ENCODE results near the gene CHST9.

DNA sequence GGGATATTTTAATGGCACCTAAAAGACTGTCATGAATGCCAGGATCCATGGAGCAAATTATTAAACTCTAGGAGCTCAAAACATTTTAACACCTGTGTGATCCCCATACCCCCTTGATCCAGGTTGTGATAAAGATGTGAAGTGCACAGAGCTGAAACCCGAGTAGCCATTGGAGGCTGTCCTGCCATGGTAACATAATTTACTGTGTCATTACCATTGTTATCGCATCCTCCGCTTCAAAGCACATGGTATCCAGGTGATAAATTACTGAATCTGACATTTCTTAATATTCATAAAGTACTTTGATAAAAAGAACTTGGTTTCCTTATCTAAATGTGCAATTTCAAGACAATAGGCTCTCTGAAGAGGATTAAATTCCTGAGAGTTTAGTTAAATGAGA lies 109.3 kb downstream of the CHST9 start:
- TF ChIP-seq, protein P1, sequence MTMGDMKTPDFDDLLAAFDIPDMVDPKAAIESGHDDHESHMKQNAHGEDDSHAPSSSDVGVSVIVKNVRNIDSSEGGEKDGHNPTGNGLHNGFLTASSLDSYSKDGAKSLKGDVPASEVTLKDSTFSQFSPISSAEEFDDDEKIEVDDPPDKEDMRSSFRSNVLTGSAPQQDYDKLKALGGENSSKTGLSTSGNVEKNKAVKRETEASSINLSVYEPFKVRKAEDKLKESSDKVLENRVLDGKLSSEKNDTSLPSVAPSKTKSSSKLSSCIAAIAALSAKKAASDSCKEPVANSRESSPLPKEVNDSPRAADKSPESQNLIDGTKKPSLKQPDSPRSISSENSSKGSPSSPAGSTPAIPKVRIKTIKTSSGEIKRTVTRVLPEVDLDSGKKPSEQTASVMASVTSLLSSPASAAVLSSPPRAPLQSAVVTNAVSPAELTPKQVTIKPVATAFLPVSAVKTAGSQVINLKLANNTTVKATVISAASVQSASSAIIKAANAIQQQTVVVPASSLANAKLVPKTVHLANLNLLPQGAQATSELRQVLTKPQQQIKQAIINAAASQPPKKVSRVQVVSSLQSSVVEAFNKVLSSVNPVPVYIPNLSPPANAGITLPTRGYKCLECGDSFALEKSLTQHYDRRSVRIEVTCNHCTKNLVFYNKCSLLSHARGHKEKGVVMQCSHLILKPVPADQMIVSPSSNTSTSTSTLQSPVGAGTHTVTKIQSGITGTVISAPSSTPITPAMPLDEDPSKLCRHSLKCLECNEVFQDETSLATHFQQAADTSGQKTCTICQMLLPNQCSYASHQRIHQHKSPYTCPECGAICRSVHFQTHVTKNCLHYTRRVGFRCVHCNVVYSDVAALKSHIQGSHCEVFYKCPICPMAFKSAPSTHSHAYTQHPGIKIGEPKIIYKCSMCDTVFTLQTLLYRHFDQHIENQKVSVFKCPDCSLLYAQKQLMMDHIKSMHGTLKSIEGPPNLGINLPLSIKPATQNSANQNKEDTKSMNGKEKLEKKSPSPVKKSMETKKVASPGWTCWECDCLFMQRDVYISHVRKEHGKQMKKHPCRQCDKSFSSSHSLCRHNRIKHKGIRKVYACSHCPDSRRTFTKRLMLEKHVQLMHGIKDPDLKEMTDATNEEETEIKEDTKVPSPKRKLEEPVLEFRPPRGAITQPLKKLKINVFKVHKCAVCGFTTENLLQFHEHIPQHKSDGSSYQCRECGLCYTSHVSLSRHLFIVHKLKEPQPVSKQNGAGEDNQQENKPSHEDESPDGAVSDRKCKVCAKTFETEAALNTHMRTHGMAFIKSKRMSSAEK (CRISPR knock-in tag; IDR thresholded peaks at IDR 0.05; ENCODE audit: borderline replicate concordance) = no peak
- TF ChIP-seq CREB1 (CRISPR knock-in tag; IDR thresholded peaks at IDR 0.05) = no peak
- TF ChIP-seq, protein P2, sequence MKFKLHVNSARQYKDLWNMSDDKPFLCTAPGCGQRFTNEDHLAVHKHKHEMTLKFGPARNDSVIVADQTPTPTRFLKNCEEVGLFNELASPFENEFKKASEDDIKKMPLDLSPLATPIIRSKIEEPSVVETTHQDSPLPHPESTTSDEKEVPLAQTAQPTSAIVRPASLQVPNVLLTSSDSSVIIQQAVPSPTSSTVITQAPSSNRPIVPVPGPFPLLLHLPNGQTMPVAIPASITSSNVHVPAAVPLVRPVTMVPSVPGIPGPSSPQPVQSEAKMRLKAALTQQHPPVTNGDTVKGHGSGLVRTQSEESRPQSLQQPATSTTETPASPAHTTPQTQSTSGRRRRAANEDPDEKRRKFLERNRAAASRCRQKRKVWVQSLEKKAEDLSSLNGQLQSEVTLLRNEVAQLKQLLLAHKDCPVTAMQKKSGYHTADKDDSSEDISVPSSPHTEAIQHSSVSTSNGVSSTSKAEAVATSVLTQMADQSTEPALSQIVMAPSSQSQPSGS (CRISPR knock-in tag; IDR thresholded peaks at IDR 0.05; ENCODE audit: borderline replicate concordance, low read depth) = no peak
- TF ChIP-seq, protein P3, sequence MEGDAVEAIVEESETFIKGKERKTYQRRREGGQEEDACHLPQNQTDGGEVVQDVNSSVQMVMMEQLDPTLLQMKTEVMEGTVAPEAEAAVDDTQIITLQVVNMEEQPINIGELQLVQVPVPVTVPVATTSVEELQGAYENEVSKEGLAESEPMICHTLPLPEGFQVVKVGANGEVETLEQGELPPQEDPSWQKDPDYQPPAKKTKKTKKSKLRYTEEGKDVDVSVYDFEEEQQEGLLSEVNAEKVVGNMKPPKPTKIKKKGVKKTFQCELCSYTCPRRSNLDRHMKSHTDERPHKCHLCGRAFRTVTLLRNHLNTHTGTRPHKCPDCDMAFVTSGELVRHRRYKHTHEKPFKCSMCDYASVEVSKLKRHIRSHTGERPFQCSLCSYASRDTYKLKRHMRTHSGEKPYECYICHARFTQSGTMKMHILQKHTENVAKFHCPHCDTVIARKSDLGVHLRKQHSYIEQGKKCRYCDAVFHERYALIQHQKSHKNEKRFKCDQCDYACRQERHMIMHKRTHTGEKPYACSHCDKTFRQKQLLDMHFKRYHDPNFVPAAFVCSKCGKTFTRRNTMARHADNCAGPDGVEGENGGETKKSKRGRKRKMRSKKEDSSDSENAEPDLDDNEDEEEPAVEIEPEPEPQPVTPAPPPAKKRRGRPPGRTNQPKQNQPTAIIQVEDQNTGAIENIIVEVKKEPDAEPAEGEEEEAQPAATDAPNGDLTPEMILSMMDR (IDR thresholded peaks at IDR 0.05) = no peak
- TF ChIP-seq, protein P4, sequence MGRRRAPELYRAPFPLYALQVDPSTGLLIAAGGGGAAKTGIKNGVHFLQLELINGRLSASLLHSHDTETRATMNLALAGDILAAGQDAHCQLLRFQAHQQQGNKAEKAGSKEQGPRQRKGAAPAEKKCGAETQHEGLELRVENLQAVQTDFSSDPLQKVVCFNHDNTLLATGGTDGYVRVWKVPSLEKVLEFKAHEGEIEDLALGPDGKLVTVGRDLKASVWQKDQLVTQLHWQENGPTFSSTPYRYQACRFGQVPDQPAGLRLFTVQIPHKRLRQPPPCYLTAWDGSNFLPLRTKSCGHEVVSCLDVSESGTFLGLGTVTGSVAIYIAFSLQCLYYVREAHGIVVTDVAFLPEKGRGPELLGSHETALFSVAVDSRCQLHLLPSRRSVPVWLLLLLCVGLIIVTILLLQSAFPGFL (CRISPR knock-in tag; IDR thresholded peaks at IDR 0.05; ENCODE audit: borderline replicate concordance) = no peak
- TF ChIP-seq, protein P5, sequence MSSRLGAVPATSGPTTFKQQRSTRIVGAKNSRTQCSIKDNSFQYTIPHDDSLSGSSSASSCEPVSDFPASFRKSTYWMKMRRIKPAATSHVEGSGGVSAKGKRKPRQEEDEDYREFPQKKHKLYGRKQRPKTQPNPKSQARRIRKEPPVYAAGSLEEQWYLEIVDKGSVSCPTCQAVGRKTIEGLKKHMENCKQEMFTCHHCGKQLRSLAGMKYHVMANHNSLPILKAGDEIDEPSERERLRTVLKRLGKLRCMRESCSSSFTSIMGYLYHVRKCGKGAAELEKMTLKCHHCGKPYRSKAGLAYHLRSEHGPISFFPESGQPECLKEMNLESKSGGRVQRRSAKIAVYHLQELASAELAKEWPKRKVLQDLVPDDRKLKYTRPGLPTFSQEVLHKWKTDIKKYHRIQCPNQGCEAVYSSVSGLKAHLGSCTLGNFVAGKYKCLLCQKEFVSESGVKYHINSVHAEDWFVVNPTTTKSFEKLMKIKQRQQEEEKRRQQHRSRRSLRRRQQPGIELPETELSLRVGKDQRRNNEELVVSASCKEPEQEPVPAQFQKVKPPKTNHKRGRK (CRISPR knock-in tag; IDR thresholded peaks at IDR 0.05; ENCODE audit: borderline replicate concordance) = no peak
- TF ChIP-seq ELF4 (CRISPR knock-in tag; IDR thresholded peaks at IDR 0.05; ENCODE audit: low read depth) = no peak
- TF ChIP-seq, protein P6, sequence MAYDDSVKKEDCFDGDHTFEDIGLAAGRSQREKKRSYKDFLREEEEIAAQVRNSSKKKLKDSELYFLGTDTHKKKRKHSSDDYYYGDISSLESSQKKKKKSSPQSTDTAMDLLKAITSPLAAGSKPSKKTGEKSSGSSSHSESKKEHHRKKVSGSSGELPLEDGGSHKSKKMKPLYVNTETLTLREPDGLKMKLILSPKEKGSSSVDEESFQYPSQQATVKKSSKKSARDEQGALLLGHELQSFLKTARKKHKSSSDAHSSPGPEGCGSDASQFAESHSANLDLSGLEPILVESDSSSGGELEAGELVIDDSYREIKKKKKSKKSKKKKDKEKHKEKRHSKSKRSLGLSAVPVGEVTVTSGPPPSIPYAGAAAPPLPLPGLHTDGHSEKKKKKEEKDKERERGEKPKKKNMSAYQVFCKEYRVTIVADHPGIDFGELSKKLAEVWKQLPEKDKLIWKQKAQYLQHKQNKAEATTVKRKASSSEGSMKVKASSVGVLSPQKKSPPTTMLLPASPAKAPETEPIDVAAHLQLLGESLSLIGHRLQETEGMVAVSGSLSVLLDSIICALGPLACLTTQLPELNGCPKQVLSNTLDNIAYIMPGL (CRISPR knock-in tag; IDR thresholded peaks at IDR 0.05) = no peak
- TF ChIP-seq, protein P7, sequence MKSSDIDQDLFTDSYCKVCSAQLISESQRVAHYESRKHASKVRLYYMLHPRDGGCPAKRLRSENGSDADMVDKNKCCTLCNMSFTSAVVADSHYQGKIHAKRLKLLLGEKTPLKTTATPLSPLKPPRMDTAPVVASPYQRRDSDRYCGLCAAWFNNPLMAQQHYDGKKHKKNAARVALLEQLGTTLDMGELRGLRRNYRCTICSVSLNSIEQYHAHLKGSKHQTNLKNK (CRISPR knock-in tag; IDR thresholded peaks at IDR 0.05) = no peak
- no peak for TF ChIP-seq SP1 (CRISPR knock-in tag; conservative IDR thresholded peaks at IDR 0.05)
- TF ChIP-seq GABPB1 (CRISPR knock-in tag; IDR thresholded peaks at IDR 0.05) = no peak
- TF ChIP-seq MXD4 (CRISPR knock-in tag; IDR thresholded peaks at IDR 0.05; ENCODE audit: borderline replicate concordance) = no peak

Measured in WTC11 (cell line).